Smooth muscle cell (in vitro differentiated cells): Measurements from ENCODE around the gene CEP76. TPM values are rescaled to one million over a fixed set of nuclear protein-coding genes. Genes with fewer than 3 reads are reported as not detected.

ENCODE experiments used
- DNase-seq: peaks from one replicate; lab custom pipeline; 2025; ENCODE audit not compliant: unreplicated experiment; lab: John Stamatoyannopoulos, UW
- H2AFZ ChIP-seq: fragments of 200-600 bp; sonication (generic); 2 replicates; pipeline ENCODE4 v1.6.0; 2016; ENCODE audit warnings: antibody characterized with exemption, low read depth, mild to moderate bottlenecking
- H3F3A ChIP-seq: fragments of 200-600 bp; sonication (generic); 2 replicates; pipeline ENCODE4 v1.6.0; 2017; ENCODE audit warnings: antibody characterized with exemption, low read depth
- H3K27ac ChIP-seq: fragments of 200-600 bp; sonication (generic); 2 replicates; pipeline ENCODE4 v1.5.1; 2016; ENCODE audit warnings: low read depth, mild to moderate bottlenecking
- H3K27me3 ChIP-seq: fragments of 200-600 bp; sonication (generic); 2 replicates; pipeline ENCODE4 v1.6.1; 2016; ENCODE audit warnings: low read depth, mild to moderate bottlenecking
- H3K36me3 ChIP-seq: fragments of 200-600 bp; sonication (generic); 2 replicates; pipeline ENCODE4 v1.5.1; 2016; ENCODE audit warnings: low read depth
- H3K4me1 ChIP-seq: fragments of 200-600 bp; sonication (generic); 2 replicates; pipeline ENCODE4 v1.5.1; 2016; ENCODE audit warnings: low read depth
- H3K4me2 ChIP-seq: fragments of 200-600 bp; sonication (generic); 2 replicates; pipeline ENCODE4 v1.6.0; 2016; ENCODE audit warnings: mild to moderate bottlenecking
- H3K4me3 ChIP-seq: fragments of 200-600 bp; sonication (generic); 2 replicates; pipeline ENCODE4 v1.5.1; 2016; ENCODE audit warnings: mild to moderate bottlenecking
- H3K79me2 ChIP-seq: fragments of 200-600 bp; sonication (generic); 2 replicates; pipeline ENCODE4 v1.6.0; 2016; ENCODE audit warnings: low read depth, mild to moderate bottlenecking
- H3K9ac ChIP-seq: fragments of 200-600 bp; sonication (generic); 2 replicates; pipeline ENCODE4 v1.6.0; 2016; ENCODE audit warnings: low read depth
- H3K9me3 ChIP-seq: fragments of 200-600 bp; sonication (generic); replicated peaks from 2 replicates; pipeline ENCODE4 v1.5.1; 2016; ENCODE audit warnings: low read depth
- H4K20me1 ChIP-seq: fragments of 200-600 bp; sonication (generic); 2 replicates; pipeline ENCODE4 v1.6.0; 2016; ENCODE audit warnings: low read depth
- CTCF ChIP-seq: fragments of 200-600 bp; sonication (generic); IDR thresholded peaks from 2 replicates; pipeline ENCODE4 v1.5.1; 2017; ENCODE audit warnings: borderline replicate concordance, mild to moderate bottlenecking, antibody characterized with exemption; ENCODE audit not compliant: insufficient read depth, poor library complexity, severe bottlenecking
- WGBS: methylation state at CpG from one replicate; pipeline ENCODE4 v1.1.7; 2016; ENCODE audit warnings: low lambda C conversion rate; 5-methylcytosine and 5-hydroxymethylcytosine counted together
- polyA plus RNA-seq: library from polyadenylated mRNA; unstranded; fragments of >200 nt; fragmentation: Nextera tagmentation; extraction: Ambion mirVana; gene quantifications from 2 replicates; pipeline ENCODE4 v1.2.1, GENCODE V29; 2016
- total RNA-seq: library from RNA; depleted of rRNA; stranded (reverse); fragments of >200 nt; gene quantifications from 2 replicates; pipeline ENCODE4 v1.2.3, GENCODE V29; 2014

Gene CEP76
- total and polyA plus RNA-seq, 2 experiments from 2014 or later = 2.8 to 11.7 TPM

GRCh38 chr18:12639990-12640880 lies 62.3 kb downstream of the CEP76 start:
- peaks cover 79% of the 10 kb centered on the region for H3K79me2 ChIP-seq
- no peak for DNase-seq
- H3F3A ChIP-seq = no peaks in the 10 kb centered on the region
- H3K9ac ChIP-seq = peak overlapping the region; percentile 15
- no peak for TF ChIP-seq CTCF
- 20% methylated on average over 5 of the region's 5 CpGs for WGBS
- H3K4me3 ChIP-seq = no peak overlapping the region
- no peaks in the 10 kb centered on the region for H3K27me3 ChIP-seq
- H3K36me3 ChIP-seq = no peaks in the 10 kb centered on the region
- no peaks in the 10 kb centered on the region for H3K9me3 ChIP-seq
- peaks cover 17% of the 10 kb centered on the region for H4K20me1 ChIP-seq
- H3K4me1 ChIP-seq = no peaks in the 10 kb centered on the region
- H2AFZ ChIP-seq = no peak overlapping the region
- peak overlapping the region; percentile 38 for H3K4me2 ChIP-seq
- peak overlapping the region; percentile 82 for H3K27ac ChIP-seq

DNA sequence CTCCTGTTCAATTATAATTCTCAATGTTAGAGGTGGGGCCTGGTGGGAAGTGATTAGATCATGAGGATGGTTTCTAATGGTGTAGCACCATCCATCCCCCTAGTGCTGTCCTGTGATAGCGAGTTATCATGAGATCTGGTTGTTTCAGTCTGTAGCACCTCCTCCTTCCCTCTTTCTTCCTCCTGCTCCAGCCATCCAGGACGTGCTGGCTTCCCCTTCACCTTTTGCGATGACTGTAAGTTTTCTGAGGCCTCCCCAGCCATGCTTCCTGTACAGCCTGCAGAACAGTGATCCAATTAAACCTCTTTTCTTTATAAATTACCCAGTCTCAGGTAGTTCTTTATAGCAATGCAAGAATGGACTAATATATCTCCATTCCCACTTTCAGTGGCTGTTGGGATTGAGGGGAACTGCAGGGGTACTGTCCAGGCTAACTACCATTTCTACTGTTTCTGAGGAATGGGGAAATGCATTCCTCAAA lies 63.8 kb downstream of the CEP76 start:
- Histone ChIP-seq H3F3A (no peaks in the 10 kb centered on the region), H2AFZ (no peak overlapping the region), H3K36me3 (no peaks in the 10 kb centered on the region), H3K27ac (no peak overlapping the region), H3K4me2 (no peak overlapping the region), H3K9ac (no peak overlapping the region), H3K9me3 (no peaks in the 10 kb centered on the region), H3K27me3 (no peaks in the 10 kb centered on the region), H3K79me2 (peaks cover 67% of the 10 kb centered on the region), H3K4me3 (no peak overlapping the region), H3K4me1 (no peaks in the 10 kb centered on the region), H4K20me1 (peaks cover 11% of the 10 kb centered on the region)
- TF ChIP-seq CTCF = no peak
- 68% methylated on average over 3 of the region's 3 CpGs for WGBS
- no peak for DNase-seq

- Histone ChIP-seq H2AFZ (no peak overlapping the region), H3K27ac (peak overlapping the region; percentile 52), H3K4me1 (no peaks in the 10 kb centered on the region), H3K9me3 (no peaks in the 10 kb centered on the region), H3K27me3 (no peaks in the 10 kb centered on the region), H3K36me3 (no peaks in the 10 kb centered on the region), H4K20me1 (peaks cover 11% of the 10 kb centered on the region), H3F3A (no peaks in the 10 kb centered on the region), H3K4me2 (no peak overlapping the region), H3K79me2 (peaks cover 64% of the 10 kb centered on the region), H3K4me3 (no peak overlapping the region), H3K9ac (peak overlapping the region; percentile 26)
- DNase-seq = no peak
- 93% methylated on average over 4 of the region's 4 CpGs for WGBS
- TF ChIP-seq CTCF = no peak
These were observed 64.5 kb downstream of the CEP76 start for GRCh38 chr18:12637901-12638643.
